ENCODE measurements around the gene SKAP1.

GRCh38 chr17:48181653-48182052, 248.4 kb downstream of the SKAP1 start:
- TF ChIP-seq CTCF (IDR thresholded peaks at IDR 0.05) (peak in 1 of 6 experiments; percentile 12), POLR2A (IDR thresholded peaks at IDR 0.05) (no peak)
